Neural crest cell (in vitro differentiated cells): ENCODE data around the gene GMPPA. TPM values are rescaled to one million over a fixed set of nuclear protein-coding genes. Genes with fewer than 3 reads are reported as not detected.
A peak's percentile ranks its signal among the peaks of the same experiment; 100 is the strongest.

Source experiments
- DNase-seq: peaks from one replicate; pipeline ENCODE4 v3.0.0; 2021; ENCODE audit warnings: low read depth, mixed read lengths, low spot score
- H3K27ac Mint-ChIP-seq: one replicate; pipeline ENCODE4 v1.8.0; 2021; ENCODE audit warnings: mild to moderate bottlenecking, mixed read lengths; ENCODE audit not compliant: unreplicated experiment
- H3K27me3 Mint-ChIP-seq: 2 replicates; pipeline ENCODE4 v1.8.0; 2021; ENCODE audit warnings: low read depth, mild to moderate bottlenecking, mixed read lengths
- H3K36me3 Mint-ChIP-seq: 2 replicates; pipeline ENCODE4 v1.8.0; 2021; ENCODE audit warnings: low read depth, mild to moderate bottlenecking, mixed read lengths
- H3K4me1 Mint-ChIP-seq: 2 replicates; pipeline ENCODE4 v1.8.0; 2021; ENCODE audit warnings: mixed read lengths
- H3K4me3 Mint-ChIP-seq: one replicate; pipeline ENCODE4 v1.8.0; 2021; ENCODE audit warnings: mild to moderate bottlenecking, mixed read lengths
- H3K9me3 Mint-ChIP-seq: 2 replicates; pipeline ENCODE4 v1.8.0; 2021; ENCODE audit warnings: mixed read lengths
- total RNA-seq: library from RNA; stranded (reverse); gene quantifications from 2 replicates; pipeline ENCODE4 v1.2.1, GENCODE V29; 2021
- TF ChIP-seq, protein P1 (sequence below): fragments of 200-600 bp; sonication (generic); conservative IDR thresholded peaks from 2 replicates; pipeline ENCODE4 v1.5.0; 2021; ENCODE audit warnings: antibody characterized with exemption, mild to moderate bottlenecking

GMPPA gene
- total RNA-seq, 1 donor from 2014 or later, result 26.1 TPM

GRCh38 chr2:219453671-219454590, 44.8 kb upstream of the GMPPA start:
- peaks cover 14% of the 10 kb centered on the region for H3K4me1 Mint-ChIP-seq
- H3K4me3 Mint-ChIP-seq, result no peak overlapping the region
- no peaks in the 10 kb centered on the region for H3K36me3 Mint-ChIP-seq
- TF ChIP-seq, protein P1, sequence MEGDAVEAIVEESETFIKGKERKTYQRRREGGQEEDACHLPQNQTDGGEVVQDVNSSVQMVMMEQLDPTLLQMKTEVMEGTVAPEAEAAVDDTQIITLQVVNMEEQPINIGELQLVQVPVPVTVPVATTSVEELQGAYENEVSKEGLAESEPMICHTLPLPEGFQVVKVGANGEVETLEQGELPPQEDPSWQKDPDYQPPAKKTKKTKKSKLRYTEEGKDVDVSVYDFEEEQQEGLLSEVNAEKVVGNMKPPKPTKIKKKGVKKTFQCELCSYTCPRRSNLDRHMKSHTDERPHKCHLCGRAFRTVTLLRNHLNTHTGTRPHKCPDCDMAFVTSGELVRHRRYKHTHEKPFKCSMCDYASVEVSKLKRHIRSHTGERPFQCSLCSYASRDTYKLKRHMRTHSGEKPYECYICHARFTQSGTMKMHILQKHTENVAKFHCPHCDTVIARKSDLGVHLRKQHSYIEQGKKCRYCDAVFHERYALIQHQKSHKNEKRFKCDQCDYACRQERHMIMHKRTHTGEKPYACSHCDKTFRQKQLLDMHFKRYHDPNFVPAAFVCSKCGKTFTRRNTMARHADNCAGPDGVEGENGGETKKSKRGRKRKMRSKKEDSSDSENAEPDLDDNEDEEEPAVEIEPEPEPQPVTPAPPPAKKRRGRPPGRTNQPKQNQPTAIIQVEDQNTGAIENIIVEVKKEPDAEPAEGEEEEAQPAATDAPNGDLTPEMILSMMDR, result no peak
- peaks cover 15% of the 10 kb centered on the region for H3K27me3 Mint-ChIP-seq
- DNase-seq, result no peak
- peak overlapping the region; percentile 43 for H3K27ac Mint-ChIP-seq
- H3K9me3 Mint-ChIP-seq, result no peaks in the 10 kb centered on the region

- Mint-ChIP-seq H3K4me1 (peaks cover 22% of the 10 kb centered on the region), H3K27me3 (peaks cover 2% of the 10 kb centered on the region), H3K36me3 (no peaks in the 10 kb centered on the region), H3K9me3 (no peaks in the 10 kb centered on the region), H3K4me3 (no peak overlapping the region), H3K27ac (no peak overlapping the region)
- DNase-seq, result no peak
- TF ChIP-seq, protein P1, result no peak
These were observed 43.1 kb upstream of the GMPPA start for GRCh38 chr2:219455581-219455980.

DNA sequence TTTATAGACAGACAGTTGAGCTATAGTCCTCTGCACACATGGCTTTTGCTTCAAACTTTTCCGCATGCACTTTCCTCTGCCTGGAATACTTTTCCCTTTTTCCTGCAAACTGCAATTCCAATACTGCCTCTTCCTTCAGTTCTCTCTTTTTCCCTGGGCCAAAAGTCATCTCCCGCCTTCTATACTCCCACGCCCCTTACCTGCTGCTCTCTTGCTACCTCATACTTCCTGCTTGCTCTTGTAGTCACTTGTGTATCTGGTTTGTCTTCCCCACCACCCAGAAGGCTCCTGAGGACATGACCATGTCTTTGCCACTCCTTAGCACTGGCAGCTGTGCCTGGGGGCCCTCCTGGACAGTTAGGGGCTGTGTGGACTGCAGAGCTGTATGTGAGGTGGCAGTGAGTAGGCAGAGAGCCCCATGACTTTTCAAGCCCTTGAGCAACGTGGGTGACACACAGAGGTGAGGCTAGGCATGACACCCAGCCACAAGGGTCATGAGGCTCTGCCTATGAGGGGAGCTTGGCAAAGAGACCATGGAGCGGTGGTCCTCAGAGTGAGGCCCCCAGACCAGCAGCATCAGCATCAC, 40.8 kb upstream of the GMPPA start:
- Mint-ChIP-seq H3K27ac (no peak overlapping the region), H3K4me3 (no peak overlapping the region), H3K4me1 (peaks cover 22% of the 10 kb centered on the region), H3K9me3 (no peaks in the 10 kb centered on the region), H3K36me3 (no peaks in the 10 kb centered on the region), H3K27me3 (no peaks in the 10 kb centered on the region)
- TF ChIP-seq, protein P1, result no peak
- DNase-seq, result no peak

GRCh38 chr2:219458996-219459395, 39.7 kb upstream of the GMPPA start:
- TF ChIP-seq, protein P1, result no peak
- no peaks in the 10 kb centered on the region for H3K9me3 Mint-ChIP-seq
- no peak overlapping the region for H3K4me3 Mint-ChIP-seq

GRCh38 chr2:219459460-219460311, 39.0 kb upstream of the GMPPA start:
- peak; percentile 75 for DNase-seq
- TF ChIP-seq, protein P1, result peak; percentile 80
- Mint-ChIP-seq H3K36me3 (no peaks in the 10 kb centered on the region), H3K4me3 (peak overlapping the region; percentile 34), H3K27me3 (no peaks in the 10 kb centered on the region), H3K4me1 (peaks cover 16% of the 10 kb centered on the region), H3K9me3 (no peaks in the 10 kb centered on the region), H3K27ac (no peak overlapping the region)

More at GRCh38 chr2:219458996-219459395, 39.7 kb upstream of the GMPPA start:
- no peaks in the 10 kb centered on the region for H3K36me3 Mint-ChIP-seq
- DNase-seq, result no peak
- no peak overlapping the region for H3K27ac Mint-ChIP-seq
- peaks cover 16% of the 10 kb centered on the region for H3K4me1 Mint-ChIP-seq
- no peaks in the 10 kb centered on the region for H3K27me3 Mint-ChIP-seq
